ENCODE measurements around the gene MMRN2. TPM values are rescaled to one million over a fixed set of nuclear protein-coding genes. Genes with fewer than 3 reads are reported as not detected.
"Not testable (repeated sequence)": the region's sequence is repeated elsewhere in the genome, so short reads cannot be mapped to it uniquely, and the experiment has no call there.

Gene MMRN2
- polyA plus RNA-seq (2013, experiment 1 of 2; ENCODE audit: insufficient read length), result 0.22 TPM
- 1.2 TPM for polyA plus RNA-seq (2013, experiment 2 of 2; ENCODE audit: insufficient read length)

GRCh38 chr10:86957471-86958115 is at the start of gene MMRN2:
TSS of gene MMRN2 (minus strand) at chr10:86957615. CDS start at chr10:86957541, 74 bp downstream.
- no peak for DNase-seq

DNA sequence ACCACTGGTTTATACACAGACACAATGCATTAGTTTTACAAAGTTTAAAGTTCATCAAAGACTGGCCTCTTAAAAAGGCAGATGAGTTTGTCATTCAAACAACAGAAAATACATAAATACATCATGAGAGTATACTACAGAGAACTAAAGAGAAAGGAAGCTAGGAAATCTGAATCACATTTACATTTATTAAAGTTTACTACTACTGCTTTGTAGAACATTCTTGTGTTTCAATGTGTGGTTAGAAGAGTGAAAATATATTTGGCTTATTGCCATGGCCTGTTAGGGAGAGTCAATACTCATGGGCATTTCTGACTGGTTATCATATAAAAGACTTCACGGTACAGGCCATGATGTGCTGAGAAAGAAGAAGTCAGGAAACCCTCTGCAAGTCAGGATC is 49.7 kb upstream of the MMRN2 start:
- DNase-seq, result peak; percentile 44

DNA sequence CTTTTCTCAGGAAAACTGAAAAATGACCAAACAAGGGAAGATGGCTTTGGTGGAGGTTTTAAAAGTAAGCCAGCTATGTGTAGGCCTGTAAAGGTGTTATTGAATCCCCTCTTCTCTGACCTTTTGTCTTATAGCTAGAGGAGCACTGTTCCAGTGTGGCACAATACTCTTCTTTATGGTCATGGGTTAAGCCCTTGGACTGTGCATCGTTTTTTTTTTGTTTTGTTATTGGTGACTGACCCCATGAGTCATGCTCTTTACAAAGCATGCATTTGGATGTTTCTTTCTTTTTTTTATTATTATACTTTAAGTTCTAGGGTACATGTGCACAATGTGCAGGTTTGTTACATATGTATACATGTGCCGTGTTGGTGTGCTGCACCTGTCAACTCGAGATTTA is 43.1 kb upstream of the MMRN2 start:
- no peak for DNase-seq

- DNase-seq, result not testable (repeated sequence)
These were observed 42.5 kb upstream of the MMRN2 start for GRCh38 chr10:86999802-87000403.

DNA sequence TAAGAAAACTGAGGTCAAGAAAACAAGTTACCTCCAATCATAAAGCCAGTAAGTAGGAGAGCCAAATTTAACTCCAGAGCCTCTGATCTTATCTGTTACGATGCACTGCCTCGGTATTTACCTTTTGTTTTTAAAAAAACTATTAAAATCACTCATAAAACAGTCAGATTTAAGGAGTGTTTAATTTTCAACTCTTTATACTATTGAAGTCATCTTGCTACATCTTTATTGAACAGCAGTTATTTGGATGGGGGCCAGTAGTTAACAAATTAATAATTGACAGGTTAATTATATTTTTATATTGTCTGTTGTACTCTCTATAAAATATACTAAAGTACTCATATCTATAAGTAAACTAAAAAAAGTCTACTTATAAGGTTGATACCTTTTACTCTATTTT is 35.5 kb upstream of the MMRN2 start:
- no peak for DNase-seq

DNA sequence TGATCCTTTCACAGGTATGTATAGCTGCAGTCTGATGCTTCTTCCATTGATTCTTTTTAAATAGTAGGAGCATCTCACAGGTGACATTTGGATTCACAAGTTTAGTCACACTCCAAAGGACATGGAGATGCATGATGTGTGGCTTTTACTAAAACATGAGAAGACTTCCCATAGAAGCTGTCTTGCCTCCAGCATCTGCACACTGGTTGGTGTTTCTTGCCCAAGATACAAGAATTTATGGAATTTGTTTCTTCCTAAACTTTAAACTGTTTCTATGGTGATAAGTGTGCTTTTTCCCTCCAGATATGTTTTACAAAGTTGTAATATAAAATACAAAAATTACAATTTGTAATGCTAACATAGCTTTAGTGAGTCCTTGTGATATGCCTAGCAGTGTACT is 35.0 kb upstream of the MMRN2 start:
- DNase-seq, result peak; percentile 20

DNA sequence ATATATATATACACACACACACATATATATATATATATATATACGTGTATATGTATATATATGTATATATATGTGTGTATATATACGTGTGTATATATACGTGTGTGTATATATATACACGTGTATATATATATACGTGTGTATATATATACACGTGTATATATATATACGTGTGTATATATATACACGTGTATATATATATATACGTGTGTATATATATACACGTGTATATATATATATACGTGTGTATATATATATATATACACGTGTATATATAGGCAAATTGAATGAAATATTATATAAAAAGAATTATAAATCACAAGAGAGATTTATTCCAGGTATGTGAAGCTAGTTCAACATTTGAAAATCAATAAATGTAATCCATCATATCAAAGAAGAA is 33.9 kb upstream of the MMRN2 start:
- not testable (repeated sequence) for DNase-seq

GRCh38 chr10:86988520-86988919 is 31.1 kb upstream of the MMRN2 start:
- no peak for DNase-seq

DNA sequence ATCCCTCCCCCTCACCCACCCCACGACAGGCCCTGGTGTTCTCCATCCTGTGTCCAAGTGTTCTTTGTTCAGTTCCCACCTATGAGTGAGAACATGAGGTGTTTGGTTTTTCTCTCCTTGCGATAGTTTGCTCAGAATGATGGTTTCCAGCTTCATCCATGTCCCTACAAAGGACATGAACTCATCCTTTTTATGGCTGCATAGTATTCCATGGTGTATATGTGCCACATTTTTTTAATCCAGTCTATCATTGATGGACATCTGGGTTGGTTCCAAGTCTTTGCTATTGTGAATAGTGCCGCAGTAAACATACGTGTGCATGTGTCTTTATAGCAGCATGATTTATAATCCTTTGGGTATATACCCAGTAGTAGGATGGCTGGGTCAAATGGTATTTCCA is 27.1 kb upstream of the MMRN2 start:
- DNase-seq, result not testable (repeated sequence)

DNA sequence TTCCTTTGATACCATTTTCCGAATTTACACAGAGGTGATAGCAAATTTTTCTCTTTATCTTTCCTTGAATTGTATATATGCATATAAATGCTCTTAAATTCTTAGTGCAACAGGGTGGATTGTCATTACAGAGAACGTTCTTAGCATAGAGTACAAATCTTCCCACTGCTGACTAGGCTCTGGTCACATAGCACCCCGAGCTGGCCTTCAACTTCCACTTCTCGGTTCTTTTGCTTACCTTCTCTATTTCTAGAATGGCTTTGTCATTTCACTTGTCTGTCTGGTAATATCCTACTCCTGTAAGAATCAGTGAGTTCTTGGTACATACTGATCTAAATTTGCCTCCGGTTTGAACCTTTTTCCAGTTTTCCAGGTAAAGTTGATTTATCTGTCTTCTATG is 24.3 kb upstream of the MMRN2 start:
- DNase-seq, result no peak

DNA sequence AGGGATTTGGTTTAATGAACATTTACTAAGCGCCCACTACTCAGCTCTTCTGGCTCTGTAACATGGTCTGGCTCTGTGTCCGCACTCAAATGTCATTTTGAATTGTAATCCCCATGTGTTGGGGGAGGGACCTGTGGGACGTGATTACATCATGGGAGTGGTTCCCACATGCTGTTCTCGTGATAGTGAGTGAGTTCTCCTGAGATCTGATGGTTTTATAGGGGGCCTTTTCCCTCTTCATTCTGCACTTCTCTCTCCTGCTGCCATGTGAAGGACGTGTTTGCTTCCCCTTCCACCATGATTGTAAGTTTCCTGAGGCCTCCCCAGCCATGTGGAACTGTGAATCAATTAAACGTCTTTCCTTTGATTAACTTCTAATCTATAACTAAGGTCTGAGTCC is 23.6 kb upstream of the MMRN2 start:
- not testable (repeated sequence) for DNase-seq

- peak; percentile 61 for DNase-seq
These were observed 22.6 kb upstream of the MMRN2 start for GRCh38 chr10:86979977-86980448.

DNA sequence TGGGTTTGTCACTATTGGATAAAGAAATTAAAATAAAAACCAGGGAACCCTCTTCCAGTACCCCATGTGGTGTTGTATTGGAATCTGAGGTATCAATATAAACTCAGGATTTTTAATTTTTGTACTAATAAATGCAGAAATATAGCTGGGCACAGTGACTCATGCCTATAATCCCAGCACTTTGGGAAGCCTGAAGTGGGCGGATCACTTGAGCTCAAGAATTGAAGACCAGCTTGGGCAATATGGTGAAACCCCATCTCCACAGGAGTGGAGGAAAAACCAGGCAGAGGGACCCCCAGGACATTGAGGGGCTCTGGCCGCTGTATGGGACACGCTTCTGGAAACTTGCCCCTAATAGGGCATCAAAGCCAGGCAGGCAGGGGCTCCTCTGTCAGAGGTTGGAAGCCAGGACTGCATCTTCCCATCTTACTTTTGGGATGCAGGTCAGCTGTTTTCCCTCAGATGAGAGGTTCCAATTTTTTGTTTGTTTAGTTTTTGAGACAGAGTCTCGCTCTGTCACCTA is 21.9 kb upstream of the MMRN2 start:
- peak; percentile 26 for DNase-seq

DNA sequence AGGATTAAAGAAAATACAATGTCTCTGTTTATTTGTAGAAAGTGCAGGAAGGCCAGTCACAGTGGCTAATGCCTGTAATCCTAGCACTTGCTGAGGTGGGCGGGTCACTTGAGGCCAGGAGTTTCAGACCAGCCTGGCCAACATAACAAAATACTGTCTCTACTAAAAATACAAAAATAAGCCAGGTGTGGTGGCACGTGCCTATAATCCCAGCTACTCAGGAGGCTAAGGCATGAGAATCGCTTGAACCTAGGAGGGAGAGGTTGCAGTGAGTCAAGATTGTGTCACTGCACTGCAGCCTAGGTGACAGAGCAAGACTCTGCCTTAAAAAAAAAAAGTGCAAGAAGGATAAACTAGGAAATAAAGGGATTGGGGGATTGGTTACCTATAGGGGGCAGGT is 21.0 kb upstream of the MMRN2 start:
- DNase-seq, result not testable (repeated sequence)

DNA sequence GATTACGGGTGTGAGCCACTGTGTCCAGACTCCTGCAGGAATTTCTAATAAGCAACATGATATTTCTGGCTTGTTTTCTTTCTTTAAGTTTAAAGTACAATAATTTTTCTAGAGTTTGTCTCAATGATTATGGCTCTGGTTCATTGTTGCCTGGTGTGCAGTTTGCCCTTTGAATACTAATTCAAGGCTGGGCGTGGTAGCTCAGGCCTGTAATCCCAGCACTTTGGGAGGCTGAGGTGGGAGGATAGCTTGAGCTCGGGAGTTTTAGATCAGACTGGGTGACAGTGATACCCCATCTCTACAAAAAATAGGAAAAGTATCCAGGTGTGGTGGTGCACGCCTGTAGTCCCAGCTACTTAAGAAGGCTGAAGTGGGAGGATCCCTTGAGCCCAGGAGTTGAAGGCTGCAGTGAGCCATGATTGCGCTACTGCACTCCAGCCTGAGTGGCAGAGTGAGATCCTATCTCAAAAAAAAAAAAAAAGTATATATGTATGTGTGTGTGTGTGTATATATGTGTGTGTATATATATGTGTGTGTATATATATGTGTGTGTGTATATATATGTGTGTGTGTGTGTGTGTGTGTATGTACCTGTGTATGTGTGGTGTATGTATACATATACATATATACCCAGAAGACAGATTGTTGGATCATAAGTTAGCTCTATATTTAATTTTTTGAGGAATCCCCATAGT is 19.1 kb upstream of the MMRN2 start:
- DNase-seq, result no peak

GRCh38 chr10:86974484-86974883 is 17.1 kb upstream of the MMRN2 start:
- no peak for DNase-seq

DNA sequence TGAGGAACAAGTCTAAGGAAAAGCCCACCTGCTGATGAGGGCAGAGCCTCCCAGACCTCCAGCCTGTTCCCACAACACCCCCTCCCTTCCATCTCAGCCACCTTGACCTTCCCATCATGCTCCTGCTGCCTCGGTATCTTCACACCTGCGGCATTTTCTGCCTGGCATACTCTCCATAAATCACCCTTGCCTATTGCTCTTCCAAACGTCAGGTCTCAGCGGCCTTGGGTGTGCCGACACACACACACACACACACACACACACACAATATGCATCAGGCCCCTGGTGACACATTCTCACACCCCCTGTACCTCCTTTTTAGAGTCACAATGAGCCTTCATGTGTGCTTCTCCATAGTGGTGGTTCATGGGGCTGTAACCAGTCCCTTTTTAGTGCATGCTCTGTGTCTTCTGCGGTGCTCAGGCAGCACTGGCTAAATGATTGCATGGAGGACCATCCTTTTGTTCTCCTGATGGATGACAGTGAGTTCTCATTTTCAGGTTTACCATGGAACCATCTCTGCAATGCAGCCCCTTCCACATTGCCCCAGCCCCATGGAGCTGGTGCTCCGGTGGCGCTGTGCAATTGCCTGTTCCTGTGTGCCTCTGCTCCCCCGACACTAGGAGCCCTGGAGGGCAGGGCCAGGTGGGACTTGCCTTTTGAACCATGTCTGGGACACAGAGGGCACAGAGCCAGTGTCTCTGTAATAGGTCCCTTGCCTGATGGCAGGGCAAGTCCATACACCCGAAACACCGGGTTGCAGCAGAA is 15.4 kb upstream of the MMRN2 start:
- DNase-seq, result no peak

GRCh38 chr10:86971232-86971991 is 14.0 kb upstream of the MMRN2 start:
- DNase-seq, result peak; percentile 87

GRCh38 chr10:86970982-86971231 is 13.5 kb upstream of the MMRN2 start:
- DNase-seq, result no peak

GRCh38 chr10:86970162-86970981 is 13.0 kb upstream of the MMRN2 start:
- DNase-seq, result peak; percentile 22

DNA sequence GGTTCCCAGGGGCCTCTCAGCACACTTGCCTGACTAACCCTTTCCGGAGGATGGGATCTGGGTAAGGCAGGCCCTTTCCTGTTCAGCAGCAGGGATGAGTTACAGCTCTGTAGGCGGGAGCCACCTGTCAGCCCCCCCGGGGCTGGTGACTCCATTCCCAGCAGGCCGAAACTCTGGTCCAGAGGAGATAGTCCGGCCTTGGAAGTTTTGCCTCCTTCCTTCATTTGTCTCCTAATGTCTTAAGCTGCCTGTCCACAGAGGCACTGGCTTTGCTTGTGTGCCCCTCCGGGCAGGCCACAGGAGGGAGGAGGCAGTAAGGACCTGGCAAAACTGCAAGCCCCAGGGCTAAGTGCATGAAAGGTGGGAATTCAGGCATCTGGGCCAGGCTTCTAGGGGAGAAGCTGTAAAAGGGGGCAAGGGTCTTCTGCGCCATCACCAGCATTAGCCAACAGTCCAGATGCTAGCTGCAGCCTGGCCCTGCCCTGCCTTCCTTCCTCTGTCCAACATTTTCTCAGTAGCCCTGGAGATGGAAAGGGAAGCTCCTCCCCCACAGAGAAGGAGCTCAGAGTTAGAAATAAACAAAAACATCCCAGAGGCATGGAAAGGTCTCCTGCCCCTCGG is 12.1 kb upstream of the MMRN2 start:
- no peak for DNase-seq

Measured in fibroblast of skin of scalp (primary cell).